ENCODE results near the gene PRKCB.
A peak's percentile ranks its signal among the peaks of the same experiment; 100 is the strongest.

The PRKCB gene

GRCh38 chr16:24071666-24072360 lies 236.0 kb downstream of the PRKCB start:
- TF ChIP-seq EZH2phosphoT487 (IDR thresholded peaks at IDR 0.05; ENCODE audit: low read depth) (no peak), CTCF (IDR thresholded peaks at IDR 0.05; ENCODE audit: low read depth, low read length) (no peak)
- Histone ChIP-seq H3K9ac (ENCODE audit: low read length) (no peak overlapping the region), H3K9me3 (ENCODE audit: insufficient read depth, low read length) (no peaks in the 10 kb centered on the region), H3K36me3 (replicated peaks; ENCODE audit: low read depth, low read length) (no peaks in the 10 kb centered on the region), H3K79me2 (ENCODE audit: low read length) (no peaks in the 10 kb centered on the region), H4K20me1 (ENCODE audit: insufficient read depth, low read length) (no peaks in the 10 kb centered on the region), H3K4me1 (ENCODE audit: low read length) (peaks cover 43% of the 10 kb centered on the region), H3K4me3 (ENCODE audit: low read length) (no peak overlapping the region), H3K27me3 (ENCODE audit: low read depth, low read length) (peaks cover 10% of the 10 kb centered on the region; the same call in 1 of the 2 replicates), H2AFZ (ENCODE audit: low read depth, low read length) (no peak overlapping the region), H3K27ac (ENCODE audit: low read length) (no peak overlapping the region), H3K4me2 (ENCODE audit: low read length) (no peak overlapping the region; the same call in 1 of the 2 replicates)

GRCh38 chr16:24073321-24073720 lies 237.5 kb downstream of the PRKCB start:
- TF ChIP-seq CTCF (IDR thresholded peaks at IDR 0.05; ENCODE audit: low read depth, low read length) (no peak), EZH2phosphoT487 (IDR thresholded peaks at IDR 0.05; ENCODE audit: low read depth) (no peak)
- no peak overlapping the region for H3K4me3 ChIP-seq (ENCODE audit: low read length)
- peaks cover 45% of the 10 kb centered on the region for H3K4me1 ChIP-seq (ENCODE audit: low read length)
- H3K27ac ChIP-seq (ENCODE audit: low read length) = peak overlapping the region; percentile 41
- no peaks in the 10 kb centered on the region for H3K36me3 ChIP-seq (replicated peaks; ENCODE audit: low read depth, low read length)
- H3K9ac ChIP-seq (ENCODE audit: low read length) = no peak overlapping the region
- peaks cover 11% of the 10 kb centered on the region; the same call in 1 of the 2 replicates for H3K27me3 ChIP-seq (ENCODE audit: low read depth, low read length)
- H2AFZ ChIP-seq (ENCODE audit: low read depth, low read length) = no peak overlapping the region
- no peaks in the 10 kb centered on the region for H3K79me2 ChIP-seq (ENCODE audit: low read length)
- peak overlapping the region; percentile 58 for H3K4me2 ChIP-seq (ENCODE audit: low read length)
- no peaks in the 10 kb centered on the region for H3K9me3 ChIP-seq (ENCODE audit: insufficient read depth, low read length)
- no peaks in the 10 kb centered on the region for H4K20me1 ChIP-seq (ENCODE audit: insufficient read depth, low read length)

GRCh38 chr16:24074574-24074973 lies 238.8 kb downstream of the PRKCB start:
- TF ChIP-seq CTCF (IDR thresholded peaks at IDR 0.05; ENCODE audit: low read depth, low read length) (no peak), EZH2phosphoT487 (IDR thresholded peaks at IDR 0.05; ENCODE audit: low read depth) (no peak)
- no peaks in the 10 kb centered on the region for H3K36me3 ChIP-seq (replicated peaks; ENCODE audit: low read depth, low read length)
- no peaks in the 10 kb centered on the region for H4K20me1 ChIP-seq (ENCODE audit: insufficient read depth, low read length)

GRCh38 chr16:24075302-24075701 lies 239.5 kb downstream of the PRKCB start:
- Histone ChIP-seq H3K79me2 (ENCODE audit: low read length) (no peaks in the 10 kb centered on the region), H2AFZ (ENCODE audit: low read depth, low read length) (no peak overlapping the region), H3K27me3 (ENCODE audit: low read depth, low read length) (peaks cover 12% of the 10 kb centered on the region; the same call in 1 of the 2 replicates), H3K27ac (ENCODE audit: low read length) (no peak overlapping the region), H3K4me3 (ENCODE audit: low read length) (no peak overlapping the region), H3K36me3 (replicated peaks; ENCODE audit: low read depth, low read length) (no peaks in the 10 kb centered on the region), H4K20me1 (ENCODE audit: insufficient read depth, low read length) (no peaks in the 10 kb centered on the region), H3K9ac (ENCODE audit: low read length) (no peak overlapping the region), H3K4me2 (ENCODE audit: low read length) (peak overlapping the region; percentile 58; the same call in 1 of the 2 replicates), H3K4me1 (ENCODE audit: low read length) (peaks cover 45% of the 10 kb centered on the region), H3K9me3 (ENCODE audit: insufficient read depth, low read length) (no peaks in the 10 kb centered on the region)
- TF ChIP-seq CTCF (IDR thresholded peaks at IDR 0.05; ENCODE audit: low read depth, low read length) = no peak
- no peak for TF ChIP-seq EZH2phosphoT487 (IDR thresholded peaks at IDR 0.05; ENCODE audit: low read depth)

More at GRCh38 chr16:24074574-24074973, 238.8 kb downstream of the PRKCB start:
- H3K4me1 ChIP-seq (ENCODE audit: low read length) = peaks cover 45% of the 10 kb centered on the region
- H3K27me3 ChIP-seq (ENCODE audit: low read depth, low read length) = peaks cover 8% of the 10 kb centered on the region; the same call in 1 of the 2 replicates
- no peak overlapping the region for H3K4me2 ChIP-seq (ENCODE audit: low read length)
- H3K9me3 ChIP-seq (ENCODE audit: insufficient read depth, low read length) = no peaks in the 10 kb centered on the region
- no peak overlapping the region for H3K9ac ChIP-seq (ENCODE audit: low read length)
- no peak overlapping the region for H2AFZ ChIP-seq (ENCODE audit: low read depth, low read length)
- no peak overlapping the region for H3K4me3 ChIP-seq (ENCODE audit: low read length)
- no peak overlapping the region for H3K27ac ChIP-seq (ENCODE audit: low read length)
- H3K79me2 ChIP-seq (ENCODE audit: low read length) = no peaks in the 10 kb centered on the region

All from OCI-LY3 (cell line).